Left cardiac atrium (tissue), 4 donors: ENCODE data around the gene GAB1. TPM values are rescaled to one million over a fixed set of nuclear protein-coding genes. Genes with fewer than 3 reads are reported as not detected.

Experiments
- ATAC-seq, 2 donors: fragments of 200-7000 bp; cut with Tn5 transposase; one replicate each; pipeline ENCODE4 v1.9.1; 2020; ENCODE audit warnings: mild to moderate bottlenecking in 2 of 2, moderate library complexity in 2 of 2
- DNase-seq: peaks from one replicate; pipeline ENCODE4 v3.0.0-alpha.2; 2020
- intact Hi-C, 2 donors: fragments of 100-400 bp; cut with DNase I; formaldehyde crosslinking; loops; one replicate each; pipeline versions ENCODE4 v1.14.1 to v1.15.1; 2022 to 2023
- microRNA-seq, 2 donors: library from miRNA; unstranded; fragments of <30 nt; microRNA quantifications; one replicate each; pipeline ENCODE4 v1.2.0, GENCODE V29; 2020
- total RNA-seq, 2 donors: library from RNA; stranded (reverse); fragmentation: NEBNext Ultra II Directional; extraction: Animal tissue kit (Norgen Biotek cat#: 25700); gene quantifications; one replicate each; pipeline ENCODE4 v1.2.1, GENCODE V29; 2021
- donor health status: DM: no; HTN: yes; CAD: no.
- donor health status: DM: no; HTN: yes; CAD: no; lungs with severe emphysema.
- donor health status: DM: yes; HTN: yes; CAD: no.
- donor health status: Dilated cardiomyopathy.

Gene GAB1
- total RNA-seq, 2 donors from 2014 or later, result 35.4 to 55.7 TPM

DNA sequence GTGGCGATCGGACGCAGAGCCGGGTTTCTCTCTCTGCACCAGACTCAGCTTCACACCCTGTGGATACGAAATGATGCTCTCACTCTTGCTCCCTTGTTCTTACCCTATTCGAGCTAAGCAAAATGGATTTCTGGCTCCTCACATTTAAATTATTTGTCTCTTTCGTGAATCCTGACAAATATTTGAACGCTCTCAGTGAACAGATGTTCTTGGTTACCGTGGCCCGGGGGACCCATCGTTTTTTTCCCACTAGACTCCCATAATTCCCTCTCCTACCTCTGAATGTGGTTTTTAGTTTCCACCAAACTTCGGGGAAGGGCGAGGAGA lies 177.5 kb downstream of the GAB1 start:
- DNase-seq, result no peak
- ATAC-seq, result no peak
- intact Hi-C loops, result no loop called here

DNA sequence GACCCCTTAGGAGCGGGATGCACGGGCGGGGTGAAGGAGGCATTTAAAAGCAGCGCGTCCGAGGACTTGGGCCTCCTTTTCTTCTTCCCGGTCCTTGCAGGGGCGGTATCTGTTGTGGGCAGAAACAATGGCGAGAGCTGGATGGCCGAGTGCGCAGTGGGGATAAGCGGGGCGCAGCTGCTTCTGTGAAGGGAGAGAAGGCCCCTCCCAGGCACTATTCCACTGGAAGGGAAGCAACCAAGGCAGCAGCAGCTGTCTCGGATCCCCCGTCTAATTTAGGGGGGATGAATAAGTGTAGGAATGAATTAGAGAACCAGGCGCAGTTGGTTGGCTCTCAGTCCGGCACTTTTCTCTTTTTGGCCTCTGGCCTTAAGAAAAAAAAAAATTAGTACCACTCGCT lies 177.8 kb downstream of the GAB1 start:
- intact Hi-C loops, result no loop called here
- DNase-seq (peak; percentile 49), ATAC-seq (peak; percentile 24 to 55)

DNA sequence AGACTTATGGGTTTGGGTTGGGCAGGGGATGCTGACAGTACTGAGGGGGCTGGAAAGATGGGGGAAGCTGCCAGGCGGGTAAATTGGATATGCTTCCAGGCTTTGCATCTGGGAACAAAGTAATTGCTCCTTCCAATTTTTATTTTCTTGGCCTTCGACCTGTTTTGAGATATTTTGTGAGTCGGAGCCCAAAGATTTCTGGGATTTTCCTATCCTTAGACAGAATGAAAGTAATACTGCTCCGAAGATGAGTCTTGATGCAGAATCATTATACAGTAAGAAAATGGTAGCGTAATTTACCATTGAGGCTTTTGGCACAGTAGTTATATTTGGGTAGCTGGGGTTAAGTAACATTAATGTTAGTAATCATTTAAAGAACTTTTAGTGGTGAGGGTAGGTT lies 178.2 kb downstream of the GAB1 start:
- ATAC-seq (no peak), DNase-seq (no peak)
- intact Hi-C loops, result no loop called here

DNA sequence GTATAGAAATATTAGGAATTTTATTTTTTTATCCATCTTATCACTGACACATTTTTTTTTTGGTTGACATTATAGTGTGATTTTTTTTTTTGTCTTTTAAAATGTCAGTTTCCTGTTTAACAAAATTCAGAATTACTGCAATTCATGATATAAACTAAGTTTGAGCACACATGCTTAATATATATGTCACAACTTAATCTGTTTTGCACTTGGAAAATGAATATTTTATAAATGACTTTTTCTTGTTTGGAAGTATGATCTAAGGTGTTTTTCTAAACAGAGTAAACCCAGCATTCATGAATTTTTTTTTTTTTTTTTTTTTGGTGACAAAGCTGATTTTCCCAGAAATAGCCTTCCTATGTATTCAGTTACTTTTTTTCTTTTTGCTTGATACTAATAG lies 179.2 kb downstream of the GAB1 start:
- DNase-seq (no peak), ATAC-seq (no peak)
- intact Hi-C loops, result no loop called here

DNA sequence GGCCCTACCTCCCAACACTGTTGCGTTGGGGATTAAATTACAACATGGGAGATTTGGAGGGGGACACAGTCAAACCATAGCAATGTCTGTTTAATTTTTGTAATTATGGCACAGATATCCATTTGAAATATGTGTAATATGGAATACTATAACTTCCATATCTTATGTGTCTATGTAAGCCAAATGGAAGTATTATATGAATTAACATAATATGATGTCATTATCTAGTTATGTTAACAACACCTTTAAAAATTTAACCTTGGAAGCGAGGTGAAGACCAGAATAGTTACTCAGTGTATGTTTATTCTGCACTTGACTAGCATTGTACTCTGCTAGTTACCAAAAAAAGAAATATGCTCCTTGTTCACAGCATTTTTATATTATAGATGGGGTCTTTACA lies 181.1 kb downstream of the GAB1 start:
- DNase-seq (no peak), ATAC-seq (no peak)
- intact Hi-C loops, result no loop called here

Small RNA genes within 50 kb of the gene (microRNA-seq; reads per million reads assigned to microRNA genes)
- gene MIR3139, result 0 to 0.20 reads per million in 2 donors

Other genes with a start within 250 kb of the GAB1 start
- gene USP38, start 152.0 kb upstream of the GAB1 start, total RNA-seq, result 10 to 100 TPM; 17.3 to 21.0 TPM
- 10 to 100 TPM; 26.3 to 35.6 TPM for gene SMARCA5, start 176.8 kb downstream of the GAB1 start, total RNA-seq